Measurements from ENCODE around the gene COX6B2. TPM values are rescaled to one million over a fixed set of nuclear protein-coding genes. Genes with fewer than 3 reads are reported as not detected.

COX6B2 gene
- total RNA-seq, 1 donor: not detected

DNA sequence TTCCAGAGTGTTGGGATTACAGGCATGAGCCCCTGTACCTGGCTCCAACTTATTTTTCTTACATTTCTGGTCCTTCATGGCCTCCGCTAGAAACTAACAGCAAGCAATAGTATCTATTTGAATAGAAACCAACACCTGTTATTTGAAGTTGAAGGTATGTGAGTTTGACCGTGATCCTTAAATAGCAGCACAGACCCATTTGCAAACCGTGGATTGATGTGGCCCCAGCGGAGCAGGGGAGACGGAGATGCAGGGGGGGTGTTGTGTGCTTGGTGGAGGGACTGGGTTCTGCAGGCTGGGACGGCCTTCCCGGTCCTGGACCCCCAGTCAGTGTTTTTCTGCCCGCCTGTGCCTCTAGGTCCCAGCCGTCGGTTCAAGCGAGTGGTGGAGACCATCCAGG lies 46.2 kb downstream of the COX6B2 start:
- DNase-seq (ENCODE audit: low read depth): no peak
- TF ChIP-seq, protein P1, sequence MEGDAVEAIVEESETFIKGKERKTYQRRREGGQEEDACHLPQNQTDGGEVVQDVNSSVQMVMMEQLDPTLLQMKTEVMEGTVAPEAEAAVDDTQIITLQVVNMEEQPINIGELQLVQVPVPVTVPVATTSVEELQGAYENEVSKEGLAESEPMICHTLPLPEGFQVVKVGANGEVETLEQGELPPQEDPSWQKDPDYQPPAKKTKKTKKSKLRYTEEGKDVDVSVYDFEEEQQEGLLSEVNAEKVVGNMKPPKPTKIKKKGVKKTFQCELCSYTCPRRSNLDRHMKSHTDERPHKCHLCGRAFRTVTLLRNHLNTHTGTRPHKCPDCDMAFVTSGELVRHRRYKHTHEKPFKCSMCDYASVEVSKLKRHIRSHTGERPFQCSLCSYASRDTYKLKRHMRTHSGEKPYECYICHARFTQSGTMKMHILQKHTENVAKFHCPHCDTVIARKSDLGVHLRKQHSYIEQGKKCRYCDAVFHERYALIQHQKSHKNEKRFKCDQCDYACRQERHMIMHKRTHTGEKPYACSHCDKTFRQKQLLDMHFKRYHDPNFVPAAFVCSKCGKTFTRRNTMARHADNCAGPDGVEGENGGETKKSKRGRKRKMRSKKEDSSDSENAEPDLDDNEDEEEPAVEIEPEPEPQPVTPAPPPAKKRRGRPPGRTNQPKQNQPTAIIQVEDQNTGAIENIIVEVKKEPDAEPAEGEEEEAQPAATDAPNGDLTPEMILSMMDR (IDR thresholded peaks at IDR 0.05; ENCODE audit: insufficient read depth, low read length): no peak
- no peak overlapping the region for H3K4me3 ChIP-seq (ENCODE audit: low read depth, low read length)

DNA sequence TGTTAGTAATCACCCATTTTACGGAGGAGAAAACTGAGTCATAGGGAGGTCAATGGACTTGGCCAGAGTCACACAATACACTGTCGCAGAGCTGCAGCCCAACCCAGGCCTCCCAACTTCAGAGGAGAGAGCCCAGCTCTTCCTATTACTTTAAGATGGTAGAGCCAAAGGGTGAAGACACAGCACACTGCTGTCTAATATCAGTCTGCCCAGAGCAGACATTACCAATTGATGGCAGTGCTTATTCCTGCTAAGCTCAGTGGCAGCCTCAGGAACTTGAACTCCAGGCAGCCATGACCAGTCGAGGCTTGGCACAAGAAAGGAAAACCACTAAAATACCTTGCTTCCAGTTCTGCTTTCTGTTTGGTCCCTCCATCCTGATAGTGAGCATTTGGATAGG lies 47.8 kb downstream of the COX6B2 start:
- DNase-seq (ENCODE audit: low read depth): no peak

DNA sequence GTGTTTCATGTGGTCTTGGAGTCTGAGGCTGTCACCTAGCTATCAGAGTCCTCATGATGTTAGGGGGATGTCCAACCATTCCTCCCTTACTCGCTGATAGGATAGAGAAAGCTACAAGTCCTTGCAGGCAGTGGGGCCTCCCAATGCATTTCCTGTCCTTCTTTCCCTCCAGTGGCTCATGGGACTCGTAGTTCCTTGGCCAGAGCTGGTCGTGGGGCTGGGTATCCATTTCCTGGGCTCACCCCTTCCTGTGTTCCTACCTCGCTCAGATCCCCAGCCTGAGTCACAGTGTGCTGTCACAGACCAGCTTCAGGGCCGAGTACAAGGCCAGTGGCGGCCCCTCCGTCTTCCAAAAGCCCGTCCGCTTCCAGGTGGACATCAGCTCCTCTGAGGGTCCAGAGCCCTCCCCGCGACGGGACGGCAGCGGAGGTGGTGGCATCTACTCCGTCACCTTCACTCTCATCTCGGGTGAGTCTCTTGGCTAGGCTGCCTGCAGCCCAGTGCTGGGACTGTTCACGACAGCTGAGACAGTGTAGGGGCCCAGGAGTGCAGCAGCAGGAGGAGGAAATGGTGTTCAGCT lies 48.4 kb downstream of the COX6B2 start:
- no peak overlapping the region for H3K4me3 ChIP-seq (ENCODE audit: low read depth, low read length)
- DNase-seq (ENCODE audit: low read depth): no peak
- TF ChIP-seq, protein P1 (IDR thresholded peaks at IDR 0.05; ENCODE audit: insufficient read depth, low read length): no peak

More for the DNA sequence above, 47.8 kb downstream of the COX6B2 start:
- no peak overlapping the region for H3K4me3 ChIP-seq (ENCODE audit: low read depth, low read length)
- TF ChIP-seq, protein P1 (IDR thresholded peaks at IDR 0.05; ENCODE audit: insufficient read depth, low read length): no peak

- no peak overlapping the region for H3K4me3 ChIP-seq (ENCODE audit: low read depth, low read length)
- DNase-seq (ENCODE audit: low read depth): peak; percentile 25
- TF ChIP-seq, protein P1 (IDR thresholded peaks at IDR 0.05; ENCODE audit: insufficient read depth, low read length): no peak
These were observed 49.0 kb downstream of the COX6B2 start for GRCh38 chr19:55305491-55305890.

- no peak for DNase-seq (ENCODE audit: low read depth)
- no peak overlapping the region for H3K4me3 ChIP-seq (ENCODE audit: low read depth, low read length)
- TF ChIP-seq, protein P1 (IDR thresholded peaks at IDR 0.05; ENCODE audit: insufficient read depth, low read length): no peak
These were observed 49.5 kb downstream of the COX6B2 start for GRCh38 chr19:55304980-55305379.

GRCh38 chr19:55304279-55304978 lies 50.1 kb downstream of the COX6B2 start:
- H3K4me3 ChIP-seq (ENCODE audit: low read depth, low read length): no peak overlapping the region
- TF ChIP-seq, protein P1 (IDR thresholded peaks at IDR 0.05; ENCODE audit: insufficient read depth, low read length): no peak
- DNase-seq (ENCODE audit: low read depth): peak; percentile 11

All from fibroblast of the aortic adventitia (primary cell).